Fibroblast of the aortic adventitia (primary cell): ENCODE data around the gene SLC44A5. TPM values are rescaled to one million over a fixed set of nuclear protein-coding genes. Genes with fewer than 3 reads are reported as not detected.
A peak's percentile ranks its signal among the peaks of the same experiment; 100 is the strongest.
"Not testable (repeated sequence)": the region's sequence is repeated elsewhere in the genome, so short reads cannot be mapped to it uniquely, and the experiment has no call there.

ENCODE experiments used
- DNase-seq: peaks from one replicate; pipeline ENCODE4 v3.0.0-alpha.2; 2010; ENCODE audit warnings: low read depth
- H3K4me3 ChIP-seq: 2 replicates; pipeline ENCODE4 v1.5.1; 2011; ENCODE audit warnings: low read depth, mild to moderate bottlenecking, control low read depth, low read length, moderate library complexity
- total RNA-seq: library from RNA; depleted of rRNA; stranded (reverse); fragments of >200 nt; gene quantifications from 2 replicates; pipeline ENCODE4 v1.2.3, GENCODE V29; 2012; ENCODE audit warnings: low replicate concordance
- TF ChIP-seq, protein P1 (sequence below): IDR thresholded peaks from 2 replicates; pipeline ENCODE4 v1.5.1; 2011; ENCODE audit warnings: mild to moderate bottlenecking, low read length, control low read depth, inconsistent platforms; ENCODE audit not compliant: insufficient read depth

SLC44A5 gene
- total RNA-seq, 1 donor = 0.45 TPM

GRCh38 chr1:75208862-75209261 is 402.1 kb downstream of the SLC44A5 start:
- DNase-seq = no peak
- TF ChIP-seq, protein P1, sequence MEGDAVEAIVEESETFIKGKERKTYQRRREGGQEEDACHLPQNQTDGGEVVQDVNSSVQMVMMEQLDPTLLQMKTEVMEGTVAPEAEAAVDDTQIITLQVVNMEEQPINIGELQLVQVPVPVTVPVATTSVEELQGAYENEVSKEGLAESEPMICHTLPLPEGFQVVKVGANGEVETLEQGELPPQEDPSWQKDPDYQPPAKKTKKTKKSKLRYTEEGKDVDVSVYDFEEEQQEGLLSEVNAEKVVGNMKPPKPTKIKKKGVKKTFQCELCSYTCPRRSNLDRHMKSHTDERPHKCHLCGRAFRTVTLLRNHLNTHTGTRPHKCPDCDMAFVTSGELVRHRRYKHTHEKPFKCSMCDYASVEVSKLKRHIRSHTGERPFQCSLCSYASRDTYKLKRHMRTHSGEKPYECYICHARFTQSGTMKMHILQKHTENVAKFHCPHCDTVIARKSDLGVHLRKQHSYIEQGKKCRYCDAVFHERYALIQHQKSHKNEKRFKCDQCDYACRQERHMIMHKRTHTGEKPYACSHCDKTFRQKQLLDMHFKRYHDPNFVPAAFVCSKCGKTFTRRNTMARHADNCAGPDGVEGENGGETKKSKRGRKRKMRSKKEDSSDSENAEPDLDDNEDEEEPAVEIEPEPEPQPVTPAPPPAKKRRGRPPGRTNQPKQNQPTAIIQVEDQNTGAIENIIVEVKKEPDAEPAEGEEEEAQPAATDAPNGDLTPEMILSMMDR = no peak
- no peak overlapping the region for H3K4me3 ChIP-seq

- no peak overlapping the region for H3K4me3 ChIP-seq
- peak; percentile 59 for DNase-seq
- TF ChIP-seq, protein P1 = peak; percentile 76
These were observed 407.3 kb downstream of the SLC44A5 start for GRCh38 chr1:75203415-75204277.

DNA sequence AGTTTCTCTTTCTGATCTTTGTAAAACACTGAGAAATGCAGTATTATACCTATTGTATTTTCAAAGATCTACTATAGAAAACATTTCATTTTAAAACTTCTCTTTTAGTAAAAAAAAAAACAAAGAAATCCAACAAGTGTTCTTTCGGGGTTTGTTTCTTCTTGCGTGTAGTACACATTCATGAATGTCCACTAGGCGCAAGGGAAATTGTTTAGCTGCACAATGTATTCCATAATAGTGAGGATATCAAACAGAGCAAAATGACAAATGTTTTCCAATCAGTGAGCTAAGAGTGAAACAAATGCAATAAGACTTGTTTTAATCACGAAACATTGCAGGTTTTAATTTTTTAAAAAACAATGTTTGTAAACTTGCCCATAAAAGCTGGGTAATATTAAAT is 408.2 kb downstream of the SLC44A5 start:
- TF ChIP-seq, protein P1 = no peak
- DNase-seq = no peak
- no peak overlapping the region for H3K4me3 ChIP-seq

DNA sequence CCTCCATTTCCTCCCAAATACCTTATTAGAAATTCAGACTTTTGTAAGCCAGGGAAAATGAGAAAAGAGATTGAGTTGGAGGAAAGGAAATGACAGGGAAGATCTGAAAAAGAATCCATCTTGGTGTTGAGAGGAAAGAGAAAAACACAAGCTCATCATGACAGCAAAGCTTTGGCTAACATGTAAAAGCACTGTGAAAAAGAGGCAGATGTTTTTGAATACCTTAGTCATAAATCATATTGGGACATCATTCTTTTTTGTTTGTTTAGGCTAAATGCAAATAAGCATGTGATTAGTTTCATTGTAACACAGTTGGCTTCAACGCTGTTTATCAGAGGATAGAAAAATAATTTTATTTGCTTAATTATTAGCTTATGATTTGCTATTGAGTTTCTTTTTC is 412.2 kb downstream of the SLC44A5 start:
- DNase-seq = no peak
- no peak overlapping the region for H3K4me3 ChIP-seq
- TF ChIP-seq, protein P1 = no peak

DNA sequence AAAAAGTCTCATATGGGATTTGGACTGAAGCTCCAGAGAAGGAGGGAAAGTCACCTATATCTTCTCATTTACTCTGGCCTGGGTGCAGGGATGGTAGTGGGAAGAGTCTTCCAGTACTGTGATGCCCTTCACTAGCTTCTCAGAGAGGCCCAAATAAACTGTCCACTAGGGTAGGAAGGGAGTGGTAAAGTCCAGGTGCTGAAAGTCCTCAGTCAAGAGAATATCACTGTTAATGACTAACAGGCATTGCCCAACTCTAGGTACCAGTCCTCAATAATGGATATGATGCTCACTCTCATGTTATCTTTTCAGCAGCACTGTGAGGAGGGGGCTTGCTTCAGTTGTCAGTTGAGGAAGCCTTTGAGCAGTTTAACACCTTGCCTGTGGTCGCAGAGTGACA is 412.8 kb downstream of the SLC44A5 start:
- TF ChIP-seq, protein P1 = no peak
- no peak overlapping the region for H3K4me3 ChIP-seq
- no peak for DNase-seq

DNA sequence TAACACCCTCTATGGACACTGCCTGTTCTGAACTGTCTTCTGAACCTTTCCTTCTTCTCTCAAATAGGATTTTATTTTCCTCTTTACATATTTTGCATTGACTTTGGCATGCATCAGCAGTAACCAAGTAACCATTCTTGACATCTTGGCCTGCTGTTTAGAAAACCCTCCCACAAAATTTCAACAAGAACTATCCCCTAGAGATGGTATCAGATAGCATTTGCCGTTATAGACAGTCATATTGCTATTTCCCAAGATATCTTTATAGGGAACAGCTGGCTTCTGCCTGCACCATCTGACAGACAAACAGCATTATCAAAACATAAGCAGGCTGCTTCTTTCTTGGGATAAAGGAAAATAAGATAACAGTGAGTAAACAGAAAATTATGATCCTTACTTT is 422.0 kb downstream of the SLC44A5 start:
- no peak for DNase-seq
- TF ChIP-seq, protein P1 = no peak

DNA sequence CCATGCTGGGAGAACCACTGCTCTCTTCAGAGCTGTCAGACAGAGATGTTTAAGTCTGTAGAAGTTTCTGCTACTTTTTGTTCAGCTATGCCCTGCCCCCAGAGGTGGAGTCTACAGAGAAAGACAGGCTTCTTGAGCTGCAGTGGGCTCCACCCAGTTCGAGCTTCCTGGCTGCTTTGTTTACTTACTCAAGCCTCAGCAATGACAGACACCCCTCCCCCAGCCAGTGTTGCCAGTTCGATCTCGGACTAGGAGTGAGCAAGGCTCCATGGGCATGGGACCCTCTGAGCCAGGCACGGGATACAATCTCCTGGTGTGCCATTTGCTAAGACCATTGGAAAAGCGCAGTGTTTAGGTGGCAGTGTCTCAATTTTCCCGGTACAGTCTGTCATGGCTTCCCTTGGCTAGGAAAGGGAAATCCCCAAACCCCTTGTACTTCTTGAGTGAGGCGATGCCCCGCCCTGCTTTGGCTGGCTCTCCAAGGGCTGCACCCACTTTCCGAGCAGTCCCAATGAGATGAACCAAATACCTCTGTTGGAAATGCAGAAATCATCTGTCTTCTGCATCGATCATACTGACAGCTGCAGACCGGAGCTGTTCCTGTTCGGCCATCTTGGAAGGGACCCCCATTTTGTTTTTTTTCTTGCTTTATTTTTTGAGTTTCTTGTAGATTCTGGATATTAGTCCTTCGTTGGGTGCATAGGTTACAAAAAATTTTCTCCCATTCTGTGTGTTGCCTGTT is 429.5 kb downstream of the SLC44A5 start:
- H3K4me3 ChIP-seq, DNase-seq: not testable (repeated sequence)

More for the DNA sequence above, 422.0 kb downstream of the SLC44A5 start:
- no peak overlapping the region for H3K4me3 ChIP-seq
